Ascending aorta (tissue), 2 donors: ENCODE results near the gene ZNF532. TPM values are rescaled to one million over a fixed set of nuclear protein-coding genes. Genes with fewer than 3 reads are reported as not detected.
A peak's percentile ranks its signal among the peaks of the same experiment; 100 is the strongest.

Experiments
- DNase-seq, 2 donors: peaks; one replicate each; pipeline ENCODE4 v3.0.0-alpha.2; 2019; ENCODE audit warnings: low spot score in 2 of 2
- H3K27ac ChIP-seq, 2 donors: fragments of 200-600 bp; sonication (generic); one replicate each; pipeline ENCODE4 v1.5.1; 2016 to 2017; ENCODE audit warnings: mild to moderate bottlenecking in 1 of 2
- H3K27me3 ChIP-seq: fragments of 200-600 bp; sonication (generic); one replicate; pipeline ENCODE4 v1.5.1; 2017
- H3K36me3 ChIP-seq, 2 donors: fragments of 200-600 bp; sonication (generic); one replicate each; pipeline ENCODE4 v1.5.1; 2016
- H3K4me1 ChIP-seq, 2 donors: fragments of 200-600 bp; sonication (generic); one replicate each; pipeline ENCODE4 v1.5.1; 2016 to 2017; ENCODE audit warnings: mild to moderate bottlenecking in 1 of 2
- H3K4me3 ChIP-seq, 2 donors: fragments of 200-600 bp; sonication (generic); one replicate each; pipeline ENCODE4 v1.5.1; 2016 to 2017; ENCODE audit warnings: mild to moderate bottlenecking in 1 of 2
- H3K9me3 ChIP-seq, 2 donors: fragments of 200-600 bp; sonication (generic); one replicate each; pipeline ENCODE4 v1.5.1; 2016
- CTCF ChIP-seq, 3 experiments: fragments of 200-600 bp in 2 of 3; fragments of 450-650 bp in 1 of 3; sonication (generic) in 2 of 3; IDR thresholded peaks; one replicate each; pipeline ENCODE4 v1.5.1; 2016 to 2019; ENCODE audit warnings: antibody characterized with exemption in 3 of 3, mild to moderate bottlenecking in 1 of 3, moderate library complexity in 1 of 3
- intact Hi-C: fragments of 100-400 bp; cut with DNase I; formaldehyde crosslinking; loops from one replicate; pipeline ENCODE4 v1.15.1; 2023
- total RNA-seq: library from RNA; depleted of rRNA; stranded (reverse); fragments of >200 nt; gene quantifications from one replicate; pipeline ENCODE4 v1.1.0, GENCODE V29; 2016

Gene ZNF532
- total RNA-seq, 1 donor from 2014 or later = 161 TPM

DNA sequence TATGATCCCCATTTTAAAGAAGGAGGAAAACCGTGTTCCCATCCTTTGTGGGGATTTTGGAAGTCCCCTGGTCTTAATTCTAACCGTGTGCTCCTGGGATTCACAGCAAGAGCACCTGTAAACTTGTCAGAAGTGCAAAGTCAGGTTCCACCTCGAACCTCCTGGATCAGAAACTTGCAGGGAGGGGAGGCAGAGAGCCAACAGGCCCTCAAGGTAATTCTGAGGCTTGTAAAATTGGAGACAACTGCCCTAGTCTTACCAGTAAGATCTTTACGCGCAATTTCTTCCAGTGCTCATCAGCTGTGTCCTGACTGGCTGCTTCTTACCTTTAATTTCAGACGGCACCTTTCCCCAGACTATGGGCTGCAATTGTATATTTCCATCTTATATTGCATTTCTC lies 161.7 kb downstream of the ZNF532 start:
- Histone ChIP-seq H3K9me3 (no peaks in the 10 kb centered on the region), H3K36me3 (no peaks in the 10 kb centered on the region), H3K4me3 (no peak overlapping the region), H3K4me1 (peaks cover 14 to 45% of the 10 kb centered on the region in 2 donors), H3K27me3 (no peaks in the 10 kb centered on the region), H3K27ac (peak overlapping the region; percentile 85 to 90)
- TF ChIP-seq CTCF (IDR thresholded peaks at IDR 0.05) = no peak
- intact Hi-C loops = loop anchor here (2.0 kb wide), 1 partner anchor 16 kb away; no protein-coding TSS in a partner anchor
- no peak for DNase-seq

GRCh38 chr18:59026831-59027410 lies 162.2 kb downstream of the ZNF532 start:
- no peaks in the 10 kb centered on the region for H3K27me3 ChIP-seq
- intact Hi-C loops = loop anchor here (2.0 kb wide), 1 partner anchor 16 kb away; no protein-coding TSS in a partner anchor
- H3K4me3 ChIP-seq = no peak overlapping the region
- no peaks in the 10 kb centered on the region for H3K36me3 ChIP-seq
- peak overlapping the region; percentile 85 to 90 for H3K27ac ChIP-seq
- H3K4me1 ChIP-seq = peaks cover 9 to 40% of the 10 kb centered on the region in 2 donors
- H3K9me3 ChIP-seq = no peaks in the 10 kb centered on the region
- peak in 1 of 2 donors; percentile 64 for DNase-seq
- TF ChIP-seq CTCF (IDR thresholded peaks at IDR 0.05) = no peak

- Histone ChIP-seq H3K27me3 (no peaks in the 10 kb centered on the region), H3K36me3 (no peaks in the 10 kb centered on the region), H3K9me3 (no peaks in the 10 kb centered on the region), H3K4me1 (peaks cover 0 to 15% of the 10 kb centered on the region in 2 donors), H3K4me3 (no peak overlapping the region), H3K27ac (no peak overlapping the region)
- peak in 1 of 2 donors; percentile 43 for DNase-seq
- intact Hi-C loops = no loop called here
- no peak for TF ChIP-seq CTCF (IDR thresholded peaks at IDR 0.05)
Observed at GRCh38 chr18:59029663-59030429, 165.2 kb downstream of the ZNF532 start.

DNA sequence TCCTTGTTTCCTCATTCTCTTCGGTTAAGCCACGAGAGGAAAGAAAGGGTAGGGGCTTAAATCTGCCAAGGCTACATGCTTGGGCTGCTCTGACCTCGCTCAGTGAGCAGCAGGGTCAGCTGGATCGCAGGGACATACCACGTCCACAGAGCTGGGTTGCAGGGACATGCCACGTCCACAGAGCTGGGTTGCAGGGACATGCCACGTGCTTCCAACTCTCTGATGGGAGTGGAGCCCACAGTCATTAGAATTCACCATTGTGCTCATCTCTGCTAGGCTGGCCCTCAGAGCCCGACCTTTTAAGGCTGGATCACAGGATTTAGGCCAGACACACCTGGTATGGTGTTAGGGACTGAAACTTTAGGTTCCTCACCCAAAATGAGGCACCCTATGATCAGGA lies 167.6 kb downstream of the ZNF532 start:
- no peaks in the 10 kb centered on the region for H3K4me1 ChIP-seq
- no peak for TF ChIP-seq CTCF (IDR thresholded peaks at IDR 0.05)

GRCh38 chr18:59033359-59033758 lies 168.7 kb downstream of the ZNF532 start:
- DNase-seq = peak in 1 of 2 donors; percentile 33
- no peak overlapping the region for H3K27ac ChIP-seq
- no peaks in the 10 kb centered on the region for H3K36me3 ChIP-seq
- TF ChIP-seq CTCF (IDR thresholded peaks at IDR 0.05) = no peak
- intact Hi-C loops = no loop called here
- no peak overlapping the region for H3K4me3 ChIP-seq
- no peaks in the 10 kb centered on the region for H3K27me3 ChIP-seq
- H3K9me3 ChIP-seq = no peaks in the 10 kb centered on the region
- no peaks in the 10 kb centered on the region for H3K4me1 ChIP-seq

More for the DNA sequence above, 167.6 kb downstream of the ZNF532 start:
- peak in 1 of 2 donors; percentile 31 for DNase-seq
- no peaks in the 10 kb centered on the region for H3K36me3 ChIP-seq
- H3K9me3 ChIP-seq = no peaks in the 10 kb centered on the region
- H3K4me3 ChIP-seq = no peak overlapping the region
- H3K27me3 ChIP-seq = no peaks in the 10 kb centered on the region
- H3K27ac ChIP-seq = peak overlapping the region in 1 of 2 donors; percentile 70
- intact Hi-C loops = no loop called here
